VCaP (cell line): ENCODE measurements around the gene AVL9.
"Not testable (repeated sequence)": the region's sequence is repeated elsewhere in the genome, so short reads cannot be mapped to it uniquely, and the experiment has no call there.

Experiments used
- H3K27ac ChIP-seq: fragments of 450-650 bp; 2 replicates; pipeline ENCODE4 v1.5.1; 2017
- CTCF ChIP-seq: fragments of 450-650 bp; conservative IDR thresholded peaks from 2 replicates; pipeline ENCODE4 v1.5.1; 2017; ENCODE audit warnings: mild to moderate bottlenecking, moderate library complexity

AVL9 gene

GRCh38 chr7:32462977-32463376, 32.3 kb upstream of the AVL9 start:
- no peak for TF ChIP-seq CTCF
- peak overlapping the region; percentile 63 for H3K27ac ChIP-seq

GRCh38 chr7:32464641-32465416, 30.5 kb upstream of the AVL9 start:
- H3K27ac ChIP-seq, result not testable (repeated sequence)

- H3K27ac ChIP-seq, result not testable (repeated sequence)
Observed at GRCh38 chr7:32470004-32470403, 25.3 kb upstream of the AVL9 start.

- no peak for TF ChIP-seq CTCF
- H3K27ac ChIP-seq, result no peak overlapping the region
Observed at GRCh38 chr7:32470871-32471270, 24.4 kb upstream of the AVL9 start.

- TF ChIP-seq CTCF, result no peak
- no peak overlapping the region for H3K27ac ChIP-seq
Observed at GRCh38 chr7:32472015-32472414, 23.3 kb upstream of the AVL9 start.

- TF ChIP-seq CTCF, result no peak
- H3K27ac ChIP-seq, result no peak overlapping the region
Observed at GRCh38 chr7:32474008-32474407, 21.3 kb upstream of the AVL9 start.

- TF ChIP-seq CTCF, result no peak
- no peak overlapping the region for H3K27ac ChIP-seq
Observed at GRCh38 chr7:32476816-32477648, 18.3 kb upstream of the AVL9 start.

GRCh38 chr7:32477649-32477980, 17.7 kb upstream of the AVL9 start:
- TF ChIP-seq CTCF, result no peak
- H3K27ac ChIP-seq, result no peak overlapping the region
